Skin epidermis (tissue), 12 donors: ENCODE results near the gene M1AP.
A peak's percentile ranks its signal among the peaks of the same experiment; 100 is the strongest.
"Not testable (repeated sequence)": the region's sequence is repeated elsewhere in the genome, so short reads cannot be mapped to it uniquely, and the experiment has no call there.

Source experiments
- H3K27ac ChIP-seq, 21 experiments: fragments of 200-600 bp; sonication (generic) in 11 of 21; one replicate each; pipeline ENCODE4 v1.5.0; 2020; ENCODE audit warnings: mild to moderate bottlenecking in 3 of 21, inconsistent platforms in 2 of 21, moderate library complexity in 2 of 21
- H3K4me3 ChIP-seq, 7 experiments: fragments of 200-600 bp; sonication (generic) in 2 of 7; one replicate each; pipeline ENCODE4 v1.5.0; 2020; ENCODE audit warnings: inconsistent platforms in 2 of 7, mild to moderate bottlenecking in 2 of 7, moderate library complexity in 1 of 7

The M1AP gene

GRCh38 chr2:74572178-74572925 is 75.8 kb downstream of the M1AP start:
- peak overlapping the region in 2 of 21 experiments; percentile 31 to 61 for H3K27ac ChIP-seq

GRCh38 chr2:74571058-74571457 is 77.1 kb downstream of the M1AP start:
- Histone ChIP-seq H3K27ac (peak overlapping the region in 6 of 21 experiments; percentile 9 to 61 (median 28)), H3K4me3 (no peak overlapping the region)

More at GRCh38 chr2:74572178-74572925, 75.8 kb downstream of the M1AP start:
- H3K4me3 ChIP-seq, result no peak overlapping the region

- H3K4me3 ChIP-seq, result no peak overlapping the region
- no peak overlapping the region for H3K27ac ChIP-seq
Observed at GRCh38 chr2:74569686-74570085, 78.4 kb downstream of the M1AP start.

- Histone ChIP-seq H3K27ac (peak overlapping the region in 4 of 21 experiments; percentile 0 to 59 (median 46)), H3K4me3 (no peak overlapping the region)
Observed at GRCh38 chr2:74567881-74568280, 80.2 kb downstream of the M1AP start.

- H3K4me3 ChIP-seq, result no peak overlapping the region
- peak overlapping the region in 6 of 21 experiments; percentile 15 to 59 (median 42) for H3K27ac ChIP-seq
Observed at GRCh38 chr2:74566754-74567085, 81.4 kb downstream of the M1AP start.

- H3K27ac ChIP-seq, result peak overlapping the region in 6 of 21 experiments; percentile 15 to 59 (median 42)
- H3K4me3 ChIP-seq, result no peak overlapping the region
Observed at GRCh38 chr2:74566076-74566753, 81.9 kb downstream of the M1AP start.

GRCh38 chr2:74564222-74564621 is 83.9 kb downstream of the M1AP start:
- no peak overlapping the region for H3K27ac ChIP-seq
- H3K4me3 ChIP-seq, result no peak overlapping the region

- H3K4me3 ChIP-seq, result no peak overlapping the region
- H3K27ac ChIP-seq, result no peak overlapping the region
Observed at GRCh38 chr2:74562126-74562775, 85.9 kb downstream of the M1AP start.

- H3K4me3 ChIP-seq, H3K27ac ChIP-seq: not testable (repeated sequence)
Observed at GRCh38 chr2:74561022-74561421, 87.1 kb downstream of the M1AP start.

GRCh38 chr2:74560591-74560990 is 87.5 kb downstream of the M1AP start:
- H3K4me3 ChIP-seq, result no peak overlapping the region

GRCh38 chr2:74559912-74560311 is 88.2 kb downstream of the M1AP start:
- no peak overlapping the region for H3K4me3 ChIP-seq
- H3K27ac ChIP-seq, result no peak overlapping the region

More at GRCh38 chr2:74560591-74560990, 87.5 kb downstream of the M1AP start:
- no peak overlapping the region for H3K27ac ChIP-seq

GRCh38 chr2:74558284-74559230 is 89.6 kb downstream of the M1AP start:
- no peak overlapping the region for H3K27ac ChIP-seq
- no peak overlapping the region for H3K4me3 ChIP-seq

- H3K4me3 ChIP-seq, result no peak overlapping the region
- H3K27ac ChIP-seq, result no peak overlapping the region
Observed at GRCh38 chr2:74556831-74557370, 91.2 kb downstream of the M1AP start.

GRCh38 chr2:74556159-74556558 is 92.0 kb downstream of the M1AP start:
- H3K4me3 ChIP-seq, result peak overlapping the region in 4 of 7 experiments; percentile 48 to 57 (median 52)

GRCh38 chr2:74555610-74556103 is 92.5 kb downstream of the M1AP start:
- H3K4me3 ChIP-seq, result peak overlapping the region; percentile 34 to 59 (median 54)

More at GRCh38 chr2:74556159-74556558, 92.0 kb downstream of the M1AP start:
- peak overlapping the region in 14 of 21 experiments; percentile 5 to 90 (median 74) for H3K27ac ChIP-seq

GRCh38 chr2:74554820-74555531 is 93.2 kb downstream of the M1AP start:
- Histone ChIP-seq H3K4me3 (peak overlapping the region; percentile 34 to 59 (median 54)), H3K27ac (peak overlapping the region in 20 of 21 experiments; percentile 1 to 91 (median 75))

More at GRCh38 chr2:74555610-74556103, 92.5 kb downstream of the M1AP start:
- H3K27ac ChIP-seq, result peak overlapping the region in 19 of 21 experiments; percentile 58 to 91 (median 76)

GRCh38 chr2:74553892-74554819 is 94.0 kb downstream of the M1AP start, which contains the start of the genes DOK1 and LOXL3:
DOK1 (plus strand) TSS chr2:74554720; CDS start chr2:74554755, 35 bp downstream.
LOXL3 (minus strand) TSS chr2:74553942; CDS start chr2:74552634, 1,308 bp downstream.
- Histone ChIP-seq H3K27ac (peak within 1 kb of the TSS in 20 of 21 experiments; percentile 1 to 91 (median 75)), H3K4me3 (peak within 1 kb of the TSS; percentile 34 to 59 (median 54))
